ENCODE measurements around the gene PRPSAP1. TPM values are rescaled to one million over a fixed set of nuclear protein-coding genes. Genes with fewer than 3 reads are reported as not detected.
A peak's percentile ranks its signal among the peaks of the same experiment; 100 is the strongest.

PRPSAP1 gene
- total and polyA plus RNA-seq, 2 of the 8 experiments (the other 6 are each of a cell fraction or from before 2014, with no cell fraction given), result 32.0 to 54.2 TPM

GRCh38 chr17:76353004-76353598 is 615 bp downstream of the PRPSAP1 start:
- no peak overlapping the region for H3K23ac ChIP-seq (ENCODE audit: insufficient read length)
- peaks cover 9% of the 10 kb centered on the region; the same call in 1 of the 2 replicates for H3K23me2 ChIP-seq (ENCODE audit: low read depth, low read length)
- ChIA-PET POLR2A (ENCODE audit: partially characterized antibody) (interaction anchor here (0.6 to 2.3 kb wide), 13 partner anchors 10 to 374 kb away, joined by 3 to 15 read pairs (median 4); partner anchors contain the start of genes ACOX1, SPHK1 and TEN1), CTCF (ENCODE audit: partially characterized antibody) (interaction anchor here (0.8 to 29.3 kb wide), 10 partner anchors 12 to 328 kb away, joined by 3 to 635 read pairs (median 4); partner anchors contain the start of gene SPHK1)
- H3K9me3 ChIP-seq (ENCODE audit: insufficient read depth in 2 of 2, low read depth in 1 of 2, low read length in 1 of 2), result no peaks in the 10 kb centered on the region
- H4K20me1 ChIP-seq (replicated peaks in 1 of 2; ENCODE audit: control insufficient read depth in 1 of 2, insufficient read depth in 2 of 2, low read length in 2 of 2), result peaks cover 0 to 4% of the 10 kb centered on the region in 2 experiments
- no peak overlapping the region for H2BK12ac ChIP-seq (ENCODE audit: low read depth, low read length)
- no peak overlapping the region for H2BK20ac ChIP-seq (ENCODE audit: low read length)
- H3K18ac ChIP-seq (ENCODE audit: extremely low read depth, low read length), result no peak overlapping the region
- H3K79me2 ChIP-seq (ENCODE audit: control insufficient read depth in 1 of 2, insufficient read depth in 2 of 2, low read length in 2 of 2), result peaks cover 0 to 10% of the 10 kb centered on the region in 2 experiments; a peak in 1 of 4 replicates
- H3K36me3 ChIP-seq (ENCODE audit: control insufficient read depth in 2 of 4, insufficient read depth in 4 of 4, low read length in 3 of 4), result no peaks in the 10 kb centered on the region; a peak in 1 of 8 replicates
- H3K27me3 ChIP-seq (replicated peaks in 1 of 4; ENCODE audit: control insufficient read depth in 3 of 4, extremely low read depth in 1 of 4, insufficient read depth in 3 of 4, low read length in 3 of 4), result no peaks in the 10 kb centered on the region
- H3K4ac ChIP-seq (replicated peaks; ENCODE audit: insufficient read length, low read depth, low read length), result no peak overlapping the region
- H2BK120ac ChIP-seq (replicated peaks; ENCODE audit: low read depth, low read length), result no peak overlapping the region
- peaks cover 4% of the 10 kb centered on the region; the same call in 1 of the 2 replicates for H3K79me1 ChIP-seq (ENCODE audit: low read depth, low read length)
- no peak overlapping the region for H2AFZ ChIP-seq (ENCODE audit: low read length)
- H3K9ac ChIP-seq (replicated peaks in 1 of 4; ENCODE audit: extremely low read depth in 1 of 4, low read depth in 3 of 4, low read length in 3 of 4), result peak overlapping the region in 3 of 4 experiments; percentile 19 to 59 (median 37); a peak in 5 of 7 replicates
- H3K56ac ChIP-seq (replicated peaks; ENCODE audit: insufficient read length, low read depth, low read length), result peak overlapping the region; percentile 46
- no peak overlapping the region for H2AK5ac ChIP-seq (ENCODE audit: low read depth, low read length)
- peaks cover 0 to 6% (median 0%) of the 10 kb centered on the region in 4 experiments; a peak in 3 of 7 replicates for H3K4me1 ChIP-seq (replicated peaks in 1 of 4; ENCODE audit: control insufficient read depth in 3 of 4, insufficient read depth in 4 of 4, low read length in 3 of 4)
- DNase-seq (ENCODE audit: low read depth in 1 of 2, low spot score in 2 of 2) (peak in 1 of 2 experiments; percentile 62), FAIRE-seq (no peak)
- H2BK15ac ChIP-seq (ENCODE audit: low read length), result no peak overlapping the region
- H2BK5ac ChIP-seq (ENCODE audit: low read depth, low read length), result no peak overlapping the region
- H3K27ac ChIP-seq (ENCODE audit: low read depth, low read length), result no peak overlapping the region
- H3K14ac ChIP-seq (ENCODE audit: insufficient read length), result no peak overlapping the region
- H3K4me2 ChIP-seq (ENCODE audit: insufficient read depth in 1 of 2, low read depth in 2 of 2, low read length in 2 of 2), result peak overlapping the region; percentile 94 to 100
- H3K4me3 ChIP-seq (ENCODE audit: extremely low read depth in 1 of 4, insufficient read depth in 2 of 4, low read depth in 3 of 4, low read length in 4 of 4), result peak overlapping the region; percentile 67 to 87 (median 72)
- no peak overlapping the region for H4K5ac ChIP-seq (ENCODE audit: insufficient read length, low read depth, low read length)
- TF ChIP-seq KDM4A (IDR thresholded peaks at IDR 0.05; ENCODE audit: low read depth, low read length, severe bottlenecking), result peak; percentile 46
- TF ChIP-seq KDM1A (IDR thresholded peaks at IDR 0.05; ENCODE audit: borderline replicate concordance, low read length), result no peak
- TF ChIP-seq PHF8 (conservative IDR thresholded peaks at IDR 0.05; ENCODE audit: low read depth, low read length), result no peak
- peak; percentile 81 for TF ChIP-seq SAP30 (IDR thresholded peaks at IDR 0.05; ENCODE audit: insufficient read depth, insufficient replicate concordance, low read length)
- TF ChIP-seq, protein P1, sequence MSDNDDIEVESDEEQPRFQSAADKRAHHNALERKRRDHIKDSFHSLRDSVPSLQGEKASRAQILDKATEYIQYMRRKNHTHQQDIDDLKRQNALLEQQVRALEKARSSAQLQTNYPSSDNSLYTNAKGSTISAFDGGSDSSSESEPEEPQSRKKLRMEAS (IDR thresholded peaks at IDR 0.05), result no peak
- no peak overlapping the region for H4K91ac ChIP-seq (replicated peaks; ENCODE audit: insufficient read length, low read length)
- WGBS, 2 experiments (ENCODE audit: extremely low coverage in 1 of 2, insufficient coverage in 1 of 2, insufficient read length in 1 of 2, insufficient replicate concordance in 2 of 2, low coverage in 1 of 2, low lambda C conversion rate in 2 of 2, missing lambda C conversion rate in 1 of 2), result 10% methylated on average over 13 of the region's 51 CpGs; no CpG with 5 or more reads in 1 of the 2 experiments
- no peak overlapping the region for H4K8ac ChIP-seq (ENCODE audit: extremely low read depth, insufficient read depth, low read length)
